Mesenchymal stem cell (in vitro differentiated cells and primary cell): ENCODE measurements around the gene CAPZB.

Experiments
- DNase-seq: peaks from one replicate; pipeline ENCODE4 v3.0.0-alpha.2; 2013
- H2AFZ ChIP-seq: one replicate; pipeline ENCODE4 v1.6.1; 2013; ENCODE audit warnings: low read depth, mild to moderate bottlenecking, control low read depth, inconsistent platforms, low read length, moderate library complexity
- H2AK5ac ChIP-seq: 2 replicates; pipeline ENCODE4 v1.6.1; 2013; ENCODE audit warnings: low read length, moderate library complexity, mild to moderate bottlenecking, inconsistent platforms; ENCODE audit not compliant: severe bottlenecking
- H2BK120ac ChIP-seq: one replicate; pipeline ENCODE4 v1.6.1; 2013; ENCODE audit warnings: low read depth, mild to moderate bottlenecking, inconsistent platforms, low read length, moderate library complexity
- H2BK12ac ChIP-seq, 2 experiments: one replicate each; pipeline ENCODE4 v1.6.1; 2013; ENCODE audit warnings: inconsistent platforms in 2 of 2, low read length in 2 of 2, mild to moderate bottlenecking in 2 of 2, moderate library complexity in 2 of 2, control low read depth in 1 of 2
- H2BK15ac ChIP-seq: one replicate; pipeline ENCODE4 v1.6.1; 2013; ENCODE audit warnings: mild to moderate bottlenecking, low read depth, inconsistent platforms; ENCODE audit not compliant: poor library complexity, severe bottlenecking
- H2BK5ac ChIP-seq: 2 replicates; pipeline ENCODE4 v1.6.1; 2013; ENCODE audit warnings: low read depth, mild to moderate bottlenecking, low read length, control low read depth, inconsistent platforms; ENCODE audit not compliant: poor library complexity, severe bottlenecking
- H3K14ac ChIP-seq, 2 experiments: one replicate each; pipeline ENCODE4 v1.6.1; 2013; ENCODE audit warnings: inconsistent platforms in 2 of 2, low read length in 2 of 2, control low read depth in 1 of 2, mild to moderate bottlenecking in 1 of 2, moderate library complexity in 1 of 2
- H3K18ac ChIP-seq, 2 experiments: one replicate each; pipeline ENCODE4 v1.6.1; 2013; ENCODE audit warnings: inconsistent platforms in 2 of 2, low read length in 2 of 2, control low read depth in 1 of 2, low read depth in 1 of 2, mild to moderate bottlenecking in 1 of 2
- H3K23ac ChIP-seq, 2 experiments: one replicate each; pipeline ENCODE4 v1.6.1; 2013; ENCODE audit warnings: inconsistent platforms in 2 of 2, low read length in 2 of 2, mild to moderate bottlenecking in 2 of 2, moderate library complexity in 2 of 2, control low read depth in 1 of 2
- H3K27ac ChIP-seq: 2 replicates; pipeline ENCODE4 v1.5.1; 2013; ENCODE audit warnings: mild to moderate bottlenecking, moderate library complexity, low read length, control low read depth, inconsistent platforms; ENCODE audit not compliant: poor library complexity, severe bottlenecking
- H3K27me3 ChIP-seq, 2 experiments: 2 replicates each; pipeline versions ENCODE4 v1.6.1 to v1.7.0; 2013; ENCODE audit warnings: low read length in 2 of 2, mild to moderate bottlenecking in 2 of 2, moderate library complexity in 2 of 2, control low read depth in 1 of 2, inconsistent platforms in 1 of 2; ENCODE audit not compliant: control insufficient read depth in 1 of 2, insufficient read depth in 1 of 2
- H3K36me3 ChIP-seq, 2 experiments: 2 replicates each; pipeline versions ENCODE4 v1.6.1 to v1.7.0; 2013; ENCODE audit warnings: low read length in 2 of 2, control low read depth in 1 of 2, inconsistent platforms in 1 of 2, low read depth in 1 of 2, mild to moderate bottlenecking in 1 of 2; ENCODE audit not compliant: insufficient read depth in 2 of 2, control insufficient read depth in 1 of 2
- H3K4ac ChIP-seq, 2 experiments: one replicate each; pipeline ENCODE4 v1.6.1; 2013; ENCODE audit warnings: inconsistent platforms in 2 of 2, low read length in 2 of 2, mild to moderate bottlenecking in 2 of 2, moderate library complexity in 2 of 2, control low read depth in 1 of 2, low read depth in 1 of 2
- H3K4me1 ChIP-seq: 2 replicates; pipeline ENCODE4 v1.6.1; 2013; ENCODE audit warnings: low read depth, low read length, control low read depth; ENCODE audit not compliant: control insufficient read depth, insufficient read depth
- H3K4me2 ChIP-seq: 2 replicates; pipeline ENCODE4 v1.6.1; 2013; ENCODE audit warnings: low read length, mild to moderate bottlenecking, inconsistent platforms; ENCODE audit not compliant: poor library complexity, severe bottlenecking
- H3K4me3 ChIP-seq, 2 experiments: 2 replicates each; pipeline versions ENCODE4 v1.5.1 to v1.7.0; 2013; ENCODE audit warnings: low read length in 2 of 2, mild to moderate bottlenecking in 2 of 2, control low read depth in 1 of 2, low read depth in 1 of 2; ENCODE audit not compliant: insufficient read depth in 1 of 2
- H3K79me1 ChIP-seq: replicated peaks from 2 replicates; pipeline ENCODE4 v1.6.1; 2013; ENCODE audit warnings: mild to moderate bottlenecking, control low read depth, low read length, inconsistent platforms; ENCODE audit not compliant: poor library complexity, severe bottlenecking
- H3K9ac ChIP-seq: 2 replicates; pipeline ENCODE4 v1.7.0; 2013; ENCODE audit warnings: mild to moderate bottlenecking, low read length, moderate library complexity
- H3K9me3 ChIP-seq: 2 replicates; pipeline ENCODE4 v1.7.0; 2013; ENCODE audit warnings: mild to moderate bottlenecking, low read length; ENCODE audit not compliant: control insufficient read depth
- H4K8ac ChIP-seq: one replicate; pipeline ENCODE4 v1.6.1; 2013; ENCODE audit warnings: inconsistent platforms, mild to moderate bottlenecking, low read length, moderate library complexity
- H4K91ac ChIP-seq: one replicate; pipeline ENCODE4 v1.6.1; 2013; ENCODE audit warnings: mild to moderate bottlenecking, low read length, inconsistent platforms
- WGBS: methylation state at CpG from one replicate; pipeline ENCODE4 v1.1.7; 2013; ENCODE audit warnings: mixed read lengths; 5-methylcytosine and 5-hydroxymethylcytosine counted together

Gene CAPZB

GRCh38 chr1:19427087-19427781 lies 58.1 kb downstream of the CAPZB start:
- no peak overlapping the region for H3K23ac ChIP-seq
- H3K4me3 ChIP-seq = no peak overlapping the region
- H2BK15ac ChIP-seq = peak overlapping the region; percentile 54
- no peak overlapping the region for H3K14ac ChIP-seq
- H3K9me3 ChIP-seq = no peaks in the 10 kb centered on the region
- peak overlapping the region; percentile 33 to 34 for H2BK12ac ChIP-seq
- peaks cover 25% of the 10 kb centered on the region for H3K4me1 ChIP-seq
- WGBS = 14% methylated on average over 14 of the region's 14 CpGs
- peak overlapping the region in 1 of 2 experiments; percentile 50 for H3K18ac ChIP-seq
- no peak overlapping the region for H2BK5ac ChIP-seq
- H4K8ac ChIP-seq = no peak overlapping the region
- peaks cover 5% of the 10 kb centered on the region for H3K79me1 ChIP-seq
- DNase-seq = peak; percentile 90
- H3K27me3 ChIP-seq = no peaks in the 10 kb centered on the region
- H4K91ac ChIP-seq = peak overlapping the region; percentile 9
- no peak overlapping the region for H3K4me2 ChIP-seq
- peak overlapping the region; percentile 69 for H3K9ac ChIP-seq
- no peak overlapping the region for H2AFZ ChIP-seq
- no peak overlapping the region for H3K27ac ChIP-seq
- H3K4ac ChIP-seq = peak overlapping the region in 1 of 2 experiments; percentile 86
- no peaks in the 10 kb centered on the region for H3K36me3 ChIP-seq
- no peak overlapping the region for H2BK120ac ChIP-seq
- no peak overlapping the region for H2AK5ac ChIP-seq

- Histone ChIP-seq H2AFZ (no peak overlapping the region), H3K18ac (peak overlapping the region; percentile 72 to 88), H2BK15ac (peak overlapping the region; percentile 44), H3K14ac (peak overlapping the region in 1 of 2 experiments; percentile 82), H3K9ac (peak overlapping the region; percentile 69), H3K9me3 (no peaks in the 10 kb centered on the region), H3K4me1 (peaks cover 25% of the 10 kb centered on the region), H3K4ac (peak overlapping the region in 1 of 2 experiments; percentile 86), H3K36me3 (no peaks in the 10 kb centered on the region), H2AK5ac (no peak overlapping the region), H2BK5ac (no peak overlapping the region), H2BK12ac (peak overlapping the region; percentile 34 to 90), H2BK120ac (peak overlapping the region; percentile 2), H3K4me2 (no peak overlapping the region), H3K27me3 (no peaks in the 10 kb centered on the region), H3K27ac (no peak overlapping the region), H3K79me1 (peaks cover 5% of the 10 kb centered on the region), H4K91ac (peak overlapping the region; percentile 77), H3K23ac (peak overlapping the region in 1 of 2 experiments; percentile 42), H4K8ac (peak overlapping the region; percentile 55), H3K4me3 (no peak overlapping the region)
- no peak for DNase-seq
- 76% methylated on average over 13 of the region's 13 CpGs for WGBS
Measured at GRCh38 chr1:19426294-19427086, 58.8 kb downstream of the CAPZB start.

GRCh38 chr1:19425646-19426239 lies 59.6 kb downstream of the CAPZB start:
- H2BK120ac ChIP-seq = peak overlapping the region; percentile 2
- no peak overlapping the region for H2AFZ ChIP-seq
- no peak overlapping the region for H4K8ac ChIP-seq

More at GRCh38 chr1:19425646-19426239, 59.6 kb downstream of the CAPZB start:
- no peak for DNase-seq
- Histone ChIP-seq H3K4me3 (no peak overlapping the region), H3K79me1 (peaks cover 5% of the 10 kb centered on the region), H3K4me1 (peaks cover 22% of the 10 kb centered on the region), H3K14ac (no peak overlapping the region), H3K18ac (peak overlapping the region in 1 of 2 experiments; percentile 88), H3K9me3 (no peaks in the 10 kb centered on the region), H2BK5ac (no peak overlapping the region), H3K23ac (no peak overlapping the region), H3K27ac (no peak overlapping the region), H3K36me3 (no peaks in the 10 kb centered on the region), H2BK12ac (no peak overlapping the region), H2AK5ac (no peak overlapping the region), H4K91ac (peak overlapping the region; percentile 20), H3K27me3 (no peaks in the 10 kb centered on the region), H2BK15ac (no peak overlapping the region), H3K4ac (peak overlapping the region in 1 of 2 experiments; percentile 86), H3K4me2 (no peak overlapping the region), H3K9ac (peak overlapping the region; percentile 69)
- 90% methylated on average over 6 of the region's 6 CpGs for WGBS
